Measurements from ENCODE around the gene KCNH5.

DNA sequence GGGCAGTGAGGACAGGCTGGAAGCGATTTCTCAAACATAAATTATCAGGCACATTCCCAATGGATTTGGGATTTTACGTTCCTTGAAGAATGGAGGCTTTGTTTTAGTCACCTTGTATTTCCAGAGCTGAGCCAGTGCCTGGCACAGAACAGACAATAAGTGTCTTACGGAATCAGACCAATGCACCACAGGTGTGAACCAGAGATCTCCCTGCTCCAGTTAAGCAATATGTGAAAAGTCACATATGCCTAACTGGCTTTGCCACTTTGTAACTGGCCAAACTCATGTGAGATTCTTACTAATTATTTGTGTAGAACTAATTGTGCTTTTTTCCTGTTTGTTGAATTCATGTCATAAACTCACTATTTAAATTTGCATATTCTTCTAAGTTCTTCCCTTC is 130.4 kb downstream of the KCNH5 start:
- TF ChIP-seq POLR2AphosphoS5 (IDR thresholded peaks at IDR 0.05) (no peak), EP300 (IDR thresholded peaks at IDR 0.05) (no peak)
- TF ChIP-seq, protein P1, sequence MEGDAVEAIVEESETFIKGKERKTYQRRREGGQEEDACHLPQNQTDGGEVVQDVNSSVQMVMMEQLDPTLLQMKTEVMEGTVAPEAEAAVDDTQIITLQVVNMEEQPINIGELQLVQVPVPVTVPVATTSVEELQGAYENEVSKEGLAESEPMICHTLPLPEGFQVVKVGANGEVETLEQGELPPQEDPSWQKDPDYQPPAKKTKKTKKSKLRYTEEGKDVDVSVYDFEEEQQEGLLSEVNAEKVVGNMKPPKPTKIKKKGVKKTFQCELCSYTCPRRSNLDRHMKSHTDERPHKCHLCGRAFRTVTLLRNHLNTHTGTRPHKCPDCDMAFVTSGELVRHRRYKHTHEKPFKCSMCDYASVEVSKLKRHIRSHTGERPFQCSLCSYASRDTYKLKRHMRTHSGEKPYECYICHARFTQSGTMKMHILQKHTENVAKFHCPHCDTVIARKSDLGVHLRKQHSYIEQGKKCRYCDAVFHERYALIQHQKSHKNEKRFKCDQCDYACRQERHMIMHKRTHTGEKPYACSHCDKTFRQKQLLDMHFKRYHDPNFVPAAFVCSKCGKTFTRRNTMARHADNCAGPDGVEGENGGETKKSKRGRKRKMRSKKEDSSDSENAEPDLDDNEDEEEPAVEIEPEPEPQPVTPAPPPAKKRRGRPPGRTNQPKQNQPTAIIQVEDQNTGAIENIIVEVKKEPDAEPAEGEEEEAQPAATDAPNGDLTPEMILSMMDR (IDR thresholded peaks at IDR 0.05) = no peak
